Measurements from ENCODE around the gene FERD3L.

FERD3L gene

GRCh38 chr7:19097165-19098055 is 47.8 kb downstream of the FERD3L start:
- no peak for DNase-seq

GRCh38 chr7:19095353-19095860 is 49.8 kb downstream of the FERD3L start:
- no peak for DNase-seq

Data from activated CD4-positive, alpha-beta T cell treated with anti-CD3 and anti-CD28 coated beads for 1 hour (primary cell).